HG02588 (cell line): ENCODE results near the gene IFFO2.

Experiments used
- ATAC-seq: cut with Tn5 transposase; IDR thresholded peaks from one replicate; pipeline ENCODE4 v1.9.1; 2021; ENCODE audit warnings: mild to moderate bottlenecking, moderate library complexity; ENCODE audit not compliant: unreplicated experiment

IFFO2 gene

GRCh38 chr1:18922319-18922726 is 34.2 kb downstream of the IFFO2 start:
- ATAC-seq, result no peak

GRCh38 chr1:18921516-18922251 is 34.8 kb downstream of the IFFO2 start:
- ATAC-seq, result no peak

- ATAC-seq, result no peak
These were observed 35.5 kb downstream of the IFFO2 start for GRCh38 chr1:18920931-18921330.

GRCh38 chr1:18919956-18920355 is 36.5 kb downstream of the IFFO2 start:
- no peak for ATAC-seq

GRCh38 chr1:18919197-18919905 is 37.1 kb downstream of the IFFO2 start:
- ATAC-seq, result no peak

- no peak for ATAC-seq
These were observed 38.1 kb downstream of the IFFO2 start for GRCh38 chr1:18918417-18918816.

GRCh38 chr1:18917071-18917799 is 39.2 kb downstream of the IFFO2 start:
- no peak for ATAC-seq

- ATAC-seq, result no peak
These were observed 41.1 kb downstream of the IFFO2 start for GRCh38 chr1:18915341-18915740.

GRCh38 chr1:18913065-18913835 is 43.2 kb downstream of the IFFO2 start:
- no peak for ATAC-seq

GRCh38 chr1:18912550-18912949 is 43.9 kb downstream of the IFFO2 start:
- no peak for ATAC-seq

- no peak for ATAC-seq
These were observed 47.3 kb downstream of the IFFO2 start for GRCh38 chr1:18908911-18909771.

GRCh38 chr1:18907917-18908845 is 48.3 kb downstream of the IFFO2 start:
- ATAC-seq, result no peak

- ATAC-seq, result no peak
These were observed 49.2 kb downstream of the IFFO2 start for GRCh38 chr1:18907021-18907916.

- no peak for ATAC-seq
These were observed 53.2 kb downstream of the IFFO2 start for GRCh38 chr1:18903291-18903756.

- peak; percentile 96 for ATAC-seq
These were observed 53.8 kb downstream of the IFFO2 start, which contains the start of gene ALDH4A1 for GRCh38 chr1:18902523-18903290. ALDH4A1 (minus strand) TSS chr1:18902555; CDS start chr1:18902523, 32 bp downstream.

- no peak for ATAC-seq
These were observed 54.4 kb downstream of the IFFO2 start for GRCh38 chr1:18901952-18902522.
